Ishikawa (cell line): Measurements from ENCODE around the gene STUM.

Source experiments
- CEBPB ChIP-seq: IDR thresholded peaks from 2 replicates; pipeline ENCODE4 v1.6.1; 2012
- CREB1 ChIP-seq: IDR thresholded peaks from 2 replicates; pipeline ENCODE4 v1.6.1; 2012; ENCODE audit warnings: low read depth
- EGR1 ChIP-seq: IDR thresholded peaks from 2 replicates; pipeline ENCODE4 v1.6.1; 2012
- EP300 ChIP-seq: IDR thresholded peaks from 2 replicates; pipeline ENCODE4 v1.6.1; 2012; ENCODE audit warnings: borderline replicate concordance
- FOXM1 ChIP-seq: IDR thresholded peaks from 2 replicates; pipeline ENCODE4 v1.6.1; 2012; ENCODE audit warnings: low read depth, borderline replicate concordance
- NFIC ChIP-seq: IDR thresholded peaks from 2 replicates; pipeline ENCODE4 v1.6.1; 2012
- RAD21 ChIP-seq: IDR thresholded peaks from 2 replicates; pipeline ENCODE4 v1.6.1; 2012; ENCODE audit warnings: low read depth
- TAF1 ChIP-seq: IDR thresholded peaks from 2 replicates; pipeline ENCODE4 v1.6.1; 2012; ENCODE audit warnings: low read depth, mild to moderate bottlenecking
- TCF12 ChIP-seq: IDR thresholded peaks from 2 replicates; pipeline ENCODE4 v1.6.1; 2012; ENCODE audit warnings: low read depth
- TEAD4 ChIP-seq: IDR thresholded peaks from 2 replicates; pipeline ENCODE4 v1.6.1; 2012
- YY1 ChIP-seq: IDR thresholded peaks from 2 replicates; pipeline ENCODE4 v1.6.1; 2012; ENCODE audit warnings: low read depth
- ZBTB7A ChIP-seq: IDR thresholded peaks from 2 replicates; pipeline ENCODE4 v1.6.1; 2012; ENCODE audit warnings: low read depth
- TF ChIP-seq, protein P1 (sequence below): IDR thresholded peaks from 2 replicates; pipeline ENCODE4 v1.6.1; 2012; ENCODE audit warnings: low read depth, mild to moderate bottlenecking
- TF ChIP-seq, protein P2 (sequence below): IDR thresholded peaks from 2 replicates; pipeline ENCODE4 v1.6.1; 2012
- TF ChIP-seq, protein P3 (sequence below): IDR thresholded peaks from 2 replicates; pipeline ENCODE4 v1.6.1; 2012

Gene STUM

DNA sequence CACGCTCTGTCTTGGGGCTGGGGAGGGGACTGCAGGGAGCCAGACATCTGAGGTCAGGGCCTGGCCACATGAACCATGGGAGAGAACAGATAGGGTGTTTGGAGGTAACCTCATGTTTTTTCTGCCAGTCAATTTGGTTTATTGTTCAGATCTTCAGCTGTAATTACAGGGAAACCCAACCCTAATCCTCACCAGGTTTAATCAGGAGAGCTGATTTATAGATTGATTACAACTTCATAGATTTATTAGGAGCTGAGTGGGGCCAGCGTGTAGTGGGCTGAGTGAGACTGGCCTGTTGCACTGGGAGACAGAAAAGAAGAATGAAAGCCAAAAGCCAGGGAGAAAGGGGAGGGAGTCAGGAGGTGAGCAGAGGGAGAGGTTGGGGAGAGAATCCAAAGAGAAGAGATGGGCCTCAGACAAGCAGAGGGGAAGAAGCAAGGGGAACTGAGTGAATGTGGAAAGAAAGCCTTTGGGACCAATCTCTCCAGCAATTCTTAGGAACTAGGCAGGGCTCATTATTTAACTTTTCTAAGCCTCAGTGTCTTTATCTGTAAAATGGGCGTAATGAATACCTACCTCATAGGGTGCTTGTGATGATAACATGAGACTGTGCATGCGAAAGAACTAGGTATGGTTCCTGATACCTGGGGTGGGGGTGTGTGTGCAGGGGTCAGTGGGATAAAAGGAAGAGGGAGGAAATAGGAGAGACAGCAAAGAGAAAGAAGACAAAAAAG is 17.0 kb upstream of the STUM start:
- TF ChIP-seq CREB1 (no peak), ZBTB7A (no peak), TCF12 (no peak), NFIC (no peak), EGR1 (no peak), YY1 (no peak), TEAD4 (no peak), EP300 (no peak), RAD21 (no peak), CEBPB (no peak), TAF1 (no peak), FOXM1 (no peak)
- TF ChIP-seq, protein P1, sequence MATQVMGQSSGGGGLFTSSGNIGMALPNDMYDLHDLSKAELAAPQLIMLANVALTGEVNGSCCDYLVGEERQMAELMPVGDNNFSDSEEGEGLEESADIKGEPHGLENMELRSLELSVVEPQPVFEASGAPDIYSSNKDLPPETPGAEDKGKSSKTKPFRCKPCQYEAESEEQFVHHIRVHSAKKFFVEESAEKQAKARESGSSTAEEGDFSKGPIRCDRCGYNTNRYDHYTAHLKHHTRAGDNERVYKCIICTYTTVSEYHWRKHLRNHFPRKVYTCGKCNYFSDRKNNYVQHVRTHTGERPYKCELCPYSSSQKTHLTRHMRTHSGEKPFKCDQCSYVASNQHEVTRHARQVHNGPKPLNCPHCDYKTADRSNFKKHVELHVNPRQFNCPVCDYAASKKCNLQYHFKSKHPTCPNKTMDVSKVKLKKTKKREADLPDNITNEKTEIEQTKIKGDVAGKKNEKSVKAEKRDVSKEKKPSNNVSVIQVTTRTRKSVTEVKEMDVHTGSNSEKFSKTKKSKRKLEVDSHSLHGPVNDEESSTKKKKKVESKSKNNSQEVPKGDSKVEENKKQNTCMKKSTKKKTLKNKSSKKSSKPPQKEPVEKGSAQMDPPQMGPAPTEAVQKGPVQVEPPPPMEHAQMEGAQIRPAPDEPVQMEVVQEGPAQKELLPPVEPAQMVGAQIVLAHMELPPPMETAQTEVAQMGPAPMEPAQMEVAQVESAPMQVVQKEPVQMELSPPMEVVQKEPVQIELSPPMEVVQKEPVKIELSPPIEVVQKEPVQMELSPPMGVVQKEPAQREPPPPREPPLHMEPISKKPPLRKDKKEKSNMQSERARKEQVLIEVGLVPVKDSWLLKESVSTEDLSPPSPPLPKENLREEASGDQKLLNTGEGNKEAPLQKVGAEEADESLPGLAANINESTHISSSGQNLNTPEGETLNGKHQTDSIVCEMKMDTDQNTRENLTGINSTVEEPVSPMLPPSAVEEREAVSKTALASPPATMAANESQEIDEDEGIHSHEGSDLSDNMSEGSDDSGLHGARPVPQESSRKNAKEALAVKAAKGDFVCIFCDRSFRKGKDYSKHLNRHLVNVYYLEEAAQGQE, result no peak
- TF ChIP-seq, protein P2, sequence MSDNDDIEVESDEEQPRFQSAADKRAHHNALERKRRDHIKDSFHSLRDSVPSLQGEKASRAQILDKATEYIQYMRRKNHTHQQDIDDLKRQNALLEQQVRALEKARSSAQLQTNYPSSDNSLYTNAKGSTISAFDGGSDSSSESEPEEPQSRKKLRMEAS, result no peak
- TF ChIP-seq, protein P3, sequence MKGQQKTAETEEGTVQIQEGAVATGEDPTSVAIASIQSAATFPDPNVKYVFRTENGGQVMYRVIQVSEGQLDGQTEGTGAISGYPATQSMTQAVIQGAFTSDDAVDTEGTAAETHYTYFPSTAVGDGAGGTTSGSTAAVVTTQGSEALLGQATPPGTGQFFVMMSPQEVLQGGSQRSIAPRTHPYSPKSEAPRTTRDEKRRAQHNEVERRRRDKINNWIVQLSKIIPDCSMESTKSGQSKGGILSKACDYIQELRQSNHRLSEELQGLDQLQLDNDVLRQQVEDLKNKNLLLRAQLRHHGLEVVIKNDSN, result no peak

DNA sequence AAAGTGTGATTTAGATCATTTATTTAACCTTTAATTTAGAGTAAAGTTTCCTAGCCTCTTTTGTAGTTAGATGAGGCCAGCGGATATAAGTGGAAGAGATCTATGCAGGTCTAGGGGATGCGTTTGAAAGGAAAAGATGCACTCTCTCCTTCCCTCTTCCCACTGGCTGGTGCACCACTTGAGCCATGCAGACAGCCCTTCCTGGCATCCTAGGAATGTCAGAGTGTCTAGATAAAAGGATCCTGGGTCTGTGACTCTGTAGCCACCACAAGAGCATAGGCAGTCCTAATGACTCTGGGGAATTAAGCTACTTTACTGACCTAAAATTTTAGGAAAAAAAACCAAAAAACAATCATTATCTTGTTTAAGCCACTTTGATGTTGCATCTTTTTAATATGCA is 16.0 kb upstream of the STUM start:
- TF ChIP-seq CEBPB (no peak), ZBTB7A (no peak), EGR1 (no peak), RAD21 (no peak), TAF1 (no peak), YY1 (no peak), CREB1 (no peak), TEAD4 (no peak)
- TF ChIP-seq, protein P2, result no peak

DNA sequence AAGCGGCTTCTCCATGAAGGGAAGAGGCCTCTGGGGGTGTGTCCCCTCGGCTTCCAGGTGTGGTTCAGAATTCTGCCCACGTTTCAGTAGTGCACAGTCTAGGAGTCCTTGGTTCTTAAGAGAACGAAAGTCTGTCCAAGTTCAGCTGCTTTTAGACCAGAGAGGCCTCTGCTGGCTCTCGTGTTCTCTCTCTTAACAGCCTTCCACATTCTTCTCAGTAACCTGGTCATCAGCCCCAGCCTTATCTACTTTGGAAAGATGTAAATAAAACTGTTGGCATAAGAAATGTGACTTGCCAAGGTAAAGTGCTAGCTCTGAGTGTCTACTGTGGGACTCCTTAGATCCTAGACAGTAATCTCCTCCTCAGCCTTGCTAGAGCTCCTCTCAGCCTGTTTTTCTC is 15.3 kb upstream of the STUM start:
- TF ChIP-seq YY1 (no peak), EGR1 (no peak), TCF12 (no peak), RAD21 (no peak), ZBTB7A (no peak)
- TF ChIP-seq, protein P2, result no peak
- TF ChIP-seq, protein P3, result no peak

DNA sequence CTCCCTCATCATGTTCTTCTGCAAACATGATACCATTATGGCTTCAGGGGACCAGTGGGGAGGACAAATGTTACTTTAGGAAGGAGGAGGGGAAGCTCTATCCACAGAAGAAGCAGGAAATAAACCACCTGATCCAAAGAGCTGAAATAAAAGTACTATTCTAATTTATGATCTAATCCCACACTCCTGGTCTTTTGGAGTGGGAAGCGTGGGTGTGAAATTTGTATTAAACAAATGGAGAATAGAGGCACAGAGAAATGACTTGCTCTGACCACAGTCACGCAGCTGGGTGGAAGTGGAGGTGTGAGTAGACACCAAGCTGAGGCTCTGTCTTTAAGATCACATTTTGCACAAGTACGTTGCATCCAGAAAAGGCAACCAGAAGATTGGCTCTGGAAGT is 14.5 kb upstream of the STUM start:
- no peak for TF ChIP-seq YY1
- no peak for TF ChIP-seq TEAD4
- TF ChIP-seq TAF1, result no peak
- TF ChIP-seq FOXM1, result no peak
- no peak for TF ChIP-seq NFIC
- TF ChIP-seq, protein P3, result no peak
- TF ChIP-seq, protein P2, result no peak
- TF ChIP-seq CREB1, result no peak
- no peak for TF ChIP-seq CEBPB
- TF ChIP-seq EP300, result no peak
- no peak for TF ChIP-seq TCF12
- no peak for TF ChIP-seq RAD21
- no peak for TF ChIP-seq ZBTB7A
- TF ChIP-seq, protein P1, result no peak

DNA sequence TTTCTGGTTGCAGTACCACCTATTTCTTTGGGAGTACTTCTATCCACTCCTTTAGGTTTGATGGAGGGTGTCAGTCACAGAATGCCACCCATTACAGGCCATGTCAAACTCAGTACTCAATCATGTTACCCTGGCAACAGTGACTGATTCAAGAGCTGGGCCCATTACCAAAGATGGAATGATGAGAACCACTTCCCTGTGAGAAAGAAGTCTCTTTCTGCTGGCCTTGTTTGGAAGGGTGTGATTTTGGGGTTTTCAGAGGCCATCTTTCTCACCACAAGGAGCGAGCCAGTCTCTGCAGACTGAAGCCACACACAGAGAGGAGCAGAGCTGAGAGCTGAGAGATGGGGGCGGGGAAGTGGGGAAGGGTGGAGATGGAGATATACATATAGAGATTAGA is 13.9 kb upstream of the STUM start:
- TF ChIP-seq RAD21 (no peak), CEBPB (no peak), NFIC (no peak), YY1 (no peak), EP300 (no peak)
- TF ChIP-seq, protein P1, result no peak
- TF ChIP-seq, protein P2, result no peak
